ENCODE results near the gene PTTG1.

The PTTG1 gene

DNA sequence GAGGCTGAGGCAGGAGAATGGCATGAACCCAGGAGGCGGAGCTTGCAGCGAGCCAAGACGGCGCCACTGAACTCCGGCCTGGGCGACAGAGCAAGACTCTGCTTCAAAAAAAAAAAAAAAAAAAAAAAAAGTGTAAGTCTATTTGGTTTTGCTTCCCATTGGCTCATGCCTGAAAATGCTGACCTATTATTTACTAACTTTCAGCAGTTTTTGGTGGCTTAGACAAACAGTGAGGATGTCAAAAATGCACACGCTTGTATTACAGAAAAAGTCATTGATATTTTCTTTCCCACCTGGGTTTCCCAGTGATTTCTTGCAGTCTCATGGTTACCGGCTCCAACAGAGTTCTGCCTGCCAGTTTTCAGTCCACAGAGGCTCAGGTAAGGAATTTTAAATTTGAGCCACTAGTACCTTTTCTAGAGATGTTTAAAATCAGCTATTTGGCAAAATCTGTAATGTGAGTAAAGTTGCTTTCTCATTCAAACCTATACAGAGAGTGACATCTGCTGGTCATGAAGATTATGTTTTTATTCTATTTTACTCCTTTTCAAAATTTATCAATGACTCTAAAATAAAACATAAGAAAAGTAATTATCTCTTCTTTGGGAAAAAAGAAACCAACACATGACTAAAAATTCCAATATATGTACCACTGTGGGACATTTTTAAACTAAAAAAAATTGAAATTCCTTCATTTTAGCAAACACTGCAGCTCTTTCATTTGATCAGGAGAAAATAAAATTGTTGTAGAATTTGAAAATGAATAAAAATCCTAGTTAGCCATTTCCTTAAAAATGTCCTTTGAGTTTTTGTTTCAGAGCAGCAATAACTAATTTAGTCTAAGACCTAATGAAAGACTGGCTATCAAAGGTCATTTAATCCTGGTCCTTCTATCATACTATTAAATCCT lies 30.6 kb upstream of the PTTG1 start:
- Histone ChIP-seq H3K4me1 (ENCODE audit: low read length) (no peaks in the 10 kb centered on the region), H3K9ac (ENCODE audit: low read length) (no peak overlapping the region), H3K27ac (ENCODE audit: low read length) (no peak overlapping the region), H3K27me3 (ENCODE audit: low read depth, low read length) (no peaks in the 10 kb centered on the region), H3K36me3 (replicated peaks; ENCODE audit: low read depth, low read length) (no peaks in the 10 kb centered on the region), H3K4me2 (ENCODE audit: low read length) (no peak overlapping the region), H2AFZ (ENCODE audit: low read depth, low read length) (no peak overlapping the region), H3K9me3 (ENCODE audit: insufficient read depth, low read length) (no peaks in the 10 kb centered on the region), H3K79me2 (ENCODE audit: low read length) (no peaks in the 10 kb centered on the region), H4K20me1 (ENCODE audit: insufficient read depth, low read length) (no peaks in the 10 kb centered on the region), H3K4me3 (ENCODE audit: low read length) (no peak overlapping the region)
- TF ChIP-seq, protein P1, sequence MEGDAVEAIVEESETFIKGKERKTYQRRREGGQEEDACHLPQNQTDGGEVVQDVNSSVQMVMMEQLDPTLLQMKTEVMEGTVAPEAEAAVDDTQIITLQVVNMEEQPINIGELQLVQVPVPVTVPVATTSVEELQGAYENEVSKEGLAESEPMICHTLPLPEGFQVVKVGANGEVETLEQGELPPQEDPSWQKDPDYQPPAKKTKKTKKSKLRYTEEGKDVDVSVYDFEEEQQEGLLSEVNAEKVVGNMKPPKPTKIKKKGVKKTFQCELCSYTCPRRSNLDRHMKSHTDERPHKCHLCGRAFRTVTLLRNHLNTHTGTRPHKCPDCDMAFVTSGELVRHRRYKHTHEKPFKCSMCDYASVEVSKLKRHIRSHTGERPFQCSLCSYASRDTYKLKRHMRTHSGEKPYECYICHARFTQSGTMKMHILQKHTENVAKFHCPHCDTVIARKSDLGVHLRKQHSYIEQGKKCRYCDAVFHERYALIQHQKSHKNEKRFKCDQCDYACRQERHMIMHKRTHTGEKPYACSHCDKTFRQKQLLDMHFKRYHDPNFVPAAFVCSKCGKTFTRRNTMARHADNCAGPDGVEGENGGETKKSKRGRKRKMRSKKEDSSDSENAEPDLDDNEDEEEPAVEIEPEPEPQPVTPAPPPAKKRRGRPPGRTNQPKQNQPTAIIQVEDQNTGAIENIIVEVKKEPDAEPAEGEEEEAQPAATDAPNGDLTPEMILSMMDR (IDR thresholded peaks at IDR 0.05; ENCODE audit: low read depth, low read length): peak; percentile 55
- no peak for TF ChIP-seq EZH2phosphoT487 (IDR thresholded peaks at IDR 0.05; ENCODE audit: low read depth)

DNA sequence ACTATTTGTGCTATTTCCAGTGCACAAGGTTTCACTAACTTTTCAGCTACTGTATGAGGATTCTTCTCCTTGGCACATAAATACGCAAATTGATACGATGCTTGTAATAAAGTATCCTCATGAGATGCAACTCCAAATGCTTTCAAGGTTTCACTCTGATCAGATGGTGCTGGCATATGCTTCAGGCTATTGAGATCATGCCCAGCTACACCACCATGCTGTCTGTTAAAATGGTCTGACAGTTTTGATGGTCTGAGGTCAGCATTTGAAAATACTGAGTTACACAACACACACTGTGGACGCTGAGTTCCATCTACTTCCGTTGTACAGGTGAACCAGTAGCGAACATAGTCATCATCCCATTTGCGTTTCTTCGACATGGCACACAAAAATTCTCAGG lies 26.5 kb upstream of the PTTG1 start:
- no peaks in the 10 kb centered on the region for H3K9me3 ChIP-seq (ENCODE audit: insufficient read depth, low read length)
- no peak overlapping the region for H2AFZ ChIP-seq (ENCODE audit: low read depth, low read length)
- no peak overlapping the region for H3K4me3 ChIP-seq (ENCODE audit: low read length)
- H3K4me2 ChIP-seq (ENCODE audit: low read length): no peak overlapping the region
- H3K9ac ChIP-seq (ENCODE audit: low read length): no peak overlapping the region
- H4K20me1 ChIP-seq (ENCODE audit: insufficient read depth, low read length): no peaks in the 10 kb centered on the region
- H3K36me3 ChIP-seq (replicated peaks; ENCODE audit: low read depth, low read length): no peaks in the 10 kb centered on the region
- H3K27ac ChIP-seq (ENCODE audit: low read length): no peak overlapping the region
- H3K79me2 ChIP-seq (ENCODE audit: low read length): no peaks in the 10 kb centered on the region
- H3K27me3 ChIP-seq (ENCODE audit: low read depth, low read length): no peaks in the 10 kb centered on the region
- H3K4me1 ChIP-seq (ENCODE audit: low read length): peaks cover 4% of the 10 kb centered on the region; the same call in 1 of the 2 replicates
- TF ChIP-seq EZH2phosphoT487 (IDR thresholded peaks at IDR 0.05; ENCODE audit: low read depth): no peak
- TF ChIP-seq, protein P1 (IDR thresholded peaks at IDR 0.05; ENCODE audit: low read depth, low read length): no peak

DNA sequence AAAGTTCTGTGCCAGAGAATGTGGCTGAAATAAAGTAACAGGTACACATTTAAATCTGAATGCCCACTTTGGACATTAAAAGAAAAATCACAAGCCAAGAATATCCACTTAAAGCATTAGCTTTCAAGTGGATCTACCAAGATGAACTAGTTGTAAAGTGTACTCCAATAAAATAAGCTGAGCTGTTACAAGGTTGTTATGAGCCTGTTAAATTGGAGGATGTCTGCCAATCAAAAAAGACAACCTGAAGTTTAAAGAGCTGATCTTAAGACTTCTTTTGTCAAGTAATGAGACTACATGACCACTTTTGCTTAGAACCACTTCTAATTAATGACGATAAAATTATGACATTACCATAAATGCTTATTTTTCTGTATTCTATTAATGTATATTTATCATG lies 24.2 kb upstream of the PTTG1 start:
- Histone ChIP-seq H3K36me3 (replicated peaks; ENCODE audit: low read depth, low read length) (no peaks in the 10 kb centered on the region), H3K4me2 (ENCODE audit: low read length) (no peak overlapping the region), H3K9me3 (ENCODE audit: insufficient read depth, low read length) (no peaks in the 10 kb centered on the region), H3K27me3 (ENCODE audit: low read depth, low read length) (no peaks in the 10 kb centered on the region), H4K20me1 (ENCODE audit: insufficient read depth, low read length) (no peaks in the 10 kb centered on the region), H3K79me2 (ENCODE audit: low read length) (no peaks in the 10 kb centered on the region), H3K27ac (ENCODE audit: low read length) (no peak overlapping the region), H3K9ac (ENCODE audit: low read length) (no peak overlapping the region), H3K4me1 (ENCODE audit: low read length) (peaks cover 4% of the 10 kb centered on the region; the same call in 1 of the 2 replicates), H3K4me3 (ENCODE audit: low read length) (no peak overlapping the region), H2AFZ (ENCODE audit: low read depth, low read length) (no peak overlapping the region)
- TF ChIP-seq EZH2phosphoT487 (IDR thresholded peaks at IDR 0.05; ENCODE audit: low read depth): no peak
- TF ChIP-seq, protein P1 (IDR thresholded peaks at IDR 0.05; ENCODE audit: low read depth, low read length): no peak

DNA sequence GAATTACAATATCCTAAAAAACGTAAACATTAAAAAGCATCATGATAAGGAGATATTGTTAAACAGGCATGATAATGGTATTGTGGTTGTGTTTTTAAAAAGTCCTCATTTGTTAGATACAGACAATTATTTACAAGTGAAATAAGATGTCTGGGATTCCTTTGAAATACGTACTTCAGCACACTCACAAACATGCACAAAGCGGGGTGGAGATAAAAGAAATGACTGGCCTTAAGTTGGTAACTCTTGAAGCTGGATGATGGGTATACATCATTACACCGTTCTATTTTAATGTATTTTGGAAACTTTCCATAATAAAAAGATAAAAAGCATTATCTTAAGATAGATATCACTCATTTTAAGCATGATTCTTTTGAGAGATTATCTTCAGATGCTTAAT lies 22.8 kb upstream of the PTTG1 start:
- H3K9ac ChIP-seq (ENCODE audit: low read length): peak overlapping the region; percentile 72
- H3K4me1 ChIP-seq (ENCODE audit: low read length): peaks cover 4% of the 10 kb centered on the region; the same call in 1 of the 2 replicates
- no peaks in the 10 kb centered on the region for H4K20me1 ChIP-seq (ENCODE audit: insufficient read depth, low read length)
- no peak overlapping the region for H2AFZ ChIP-seq (ENCODE audit: low read depth, low read length)
- H3K36me3 ChIP-seq (replicated peaks; ENCODE audit: low read depth, low read length): no peaks in the 10 kb centered on the region
- no peak overlapping the region for H3K27ac ChIP-seq (ENCODE audit: low read length)
- H3K4me2 ChIP-seq (ENCODE audit: low read length): peak overlapping the region; percentile 78
- no peaks in the 10 kb centered on the region for H3K27me3 ChIP-seq (ENCODE audit: low read depth, low read length)
- H3K4me3 ChIP-seq (ENCODE audit: low read length): peak overlapping the region; percentile 83
- H3K79me2 ChIP-seq (ENCODE audit: low read length): no peaks in the 10 kb centered on the region
- TF ChIP-seq EZH2phosphoT487 (IDR thresholded peaks at IDR 0.05; ENCODE audit: low read depth): no peak
- TF ChIP-seq, protein P1 (IDR thresholded peaks at IDR 0.05; ENCODE audit: low read depth, low read length): no peak
- H3K9me3 ChIP-seq (ENCODE audit: insufficient read depth, low read length): no peaks in the 10 kb centered on the region

Measured in OCI-LY3 (cell line).